Endodermal cell (in vitro differentiated cells): ENCODE data around the gene FCGBP. TPM values are rescaled to one million over a fixed set of nuclear protein-coding genes. Genes with fewer than 3 reads are reported as not detected.
"Not testable (repeated sequence)": the region's sequence is repeated elsewhere in the genome, so short reads cannot be mapped to it uniquely, and the experiment has no call there.

ENCODE experiments used
- DNase-seq: peaks from one replicate; pipeline ENCODE4 v3.0.0-alpha.2; 2017
- H3K27ac ChIP-seq: 2 replicates; pipeline ENCODE4 v1.5.1; 2013; ENCODE audit warnings: mild to moderate bottlenecking, low read depth, low read length, moderate library complexity
- H3K27me3 ChIP-seq: 2 replicates; pipeline ENCODE4 v1.6.1; 2013; ENCODE audit warnings: mild to moderate bottlenecking, low read length, moderate library complexity; ENCODE audit not compliant: insufficient read depth, control insufficient read depth, poor library complexity, severe bottlenecking
- H3K36me3 ChIP-seq: 2 replicates; pipeline ENCODE4 v1.7.0; 2013; ENCODE audit warnings: mild to moderate bottlenecking, low read length, moderate library complexity; ENCODE audit not compliant: control insufficient read depth, insufficient read depth
- H3K4me1 ChIP-seq: one replicate; pipeline ENCODE4 v1.7.0; 2013; ENCODE audit warnings: low read length; ENCODE audit not compliant: control insufficient read depth, insufficient read depth
- H3K4me3 ChIP-seq: 2 replicates; pipeline ENCODE4 v1.5.1; 2013; ENCODE audit warnings: mild to moderate bottlenecking, low read length, moderate library complexity
- H3K9ac ChIP-seq: 2 replicates; pipeline ENCODE4 v1.6.1; 2013; ENCODE audit warnings: mild to moderate bottlenecking, low read length, moderate library complexity; ENCODE audit not compliant: poor library complexity, severe bottlenecking; ENCODE audit errors: extremely low read depth
- H3K9me3 ChIP-seq: 2 replicates; pipeline ENCODE4 v1.6.1; 2013; ENCODE audit warnings: mild to moderate bottlenecking, low read length, moderate library complexity; ENCODE audit not compliant: control insufficient read depth
- H3K27ac Mint-ChIP-seq: 2 replicates; pipeline ENCODE4 v1.8.0; 2020; ENCODE audit warnings: mixed read lengths
- H3K27me3 Mint-ChIP-seq: 2 replicates; pipeline ENCODE4 v1.8.0; 2021; ENCODE audit warnings: mild to moderate bottlenecking, mixed read lengths; ENCODE audit not compliant: insufficient read depth
- H3K36me3 Mint-ChIP-seq: 2 replicates; pipeline ENCODE4 v1.8.0; 2020; ENCODE audit warnings: low read depth, mixed read lengths
- H3K4me1 Mint-ChIP-seq: 2 replicates; pipeline ENCODE4 v1.8.0; 2020; ENCODE audit warnings: mixed read lengths
- H3K4me3 Mint-ChIP-seq: 2 replicates; pipeline ENCODE4 v1.8.0; 2020; ENCODE audit warnings: mild to moderate bottlenecking, moderate library complexity, mixed read lengths
- H3K9me3 Mint-ChIP-seq: 2 replicates; pipeline ENCODE4 v1.8.0; 2020; ENCODE audit warnings: mild to moderate bottlenecking, mixed read lengths
- WGBS, 2 experiments: methylation state at CpG; one replicate each; pipeline versions ENCODE4 v1.1.5 to v1.1.7; 2013; ENCODE audit warnings: missing lambda C conversion rate in 2 of 2, mixed read lengths in 1 of 2; ENCODE audit not compliant: insufficient coverage in 1 of 2, insufficient read length in 1 of 2; 5-methylcytosine and 5-hydroxymethylcytosine counted together
- total RNA-seq, 2 donors: library from RNA; stranded (reverse); fragmentation: NEBNext Ultra II Directional in 1 of 2; extraction: Animal tissue kit (Norgen Biotek cat#: 25700) in 1 of 2; gene quantifications; 2 replicates in 1 of 2; 3 replicates in 1 of 2; pipeline ENCODE4 v1.2.1, GENCODE V29; 2021
- TF ChIP-seq, protein P1 (sequence below): fragments of 200-600 bp; sonication (generic); conservative IDR thresholded peaks from 2 replicates; pipeline ENCODE4 v1.5.0; 2021; ENCODE audit warnings: antibody characterized with exemption, mild to moderate bottlenecking

The FCGBP gene
- total RNA-seq, 2 donors from 2014 or later = 0.29 to 0.62 TPM

DNA sequence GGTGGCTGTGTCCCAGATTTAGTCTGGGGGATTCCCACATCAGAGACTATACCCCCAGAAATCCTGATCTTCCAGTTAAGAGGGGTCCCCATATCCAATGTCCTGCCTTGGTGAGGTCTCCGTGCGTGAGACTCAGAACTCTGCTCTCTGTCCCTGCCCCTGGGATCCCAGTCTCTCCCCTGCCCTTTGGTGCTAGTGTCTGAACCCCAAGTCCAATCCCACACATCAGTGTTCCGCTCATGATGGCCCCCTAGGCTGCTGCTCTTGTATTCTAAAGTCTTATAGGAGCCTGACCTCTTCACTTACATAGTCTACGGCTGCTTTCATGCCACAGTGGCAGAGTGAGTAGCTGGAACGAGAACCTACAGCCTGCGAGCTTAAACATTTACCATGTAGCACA lies 35.6 kb downstream of the FCGBP start:
- H3K36me3 Mint-ChIP-seq, H3K9me3 ChIP-seq, H3K4me1 Mint-ChIP-seq, DNase-seq, H3K4me1 ChIP-seq, H3K27ac ChIP-seq, H3K36me3 ChIP-seq, H3K9me3 Mint-ChIP-seq, H3K27ac Mint-ChIP-seq, H3K4me3 ChIP-seq, H3K9ac ChIP-seq, H3K4me3 Mint-ChIP-seq, H3K27me3 ChIP-seq, H3K27me3 Mint-ChIP-seq: not testable (repeated sequence)
- WGBS, 2 experiments = 0% methylated on average over 1 of the region's 6 CpGs; no CpG with 5 or more reads in 1 of the 2 experiments

DNA sequence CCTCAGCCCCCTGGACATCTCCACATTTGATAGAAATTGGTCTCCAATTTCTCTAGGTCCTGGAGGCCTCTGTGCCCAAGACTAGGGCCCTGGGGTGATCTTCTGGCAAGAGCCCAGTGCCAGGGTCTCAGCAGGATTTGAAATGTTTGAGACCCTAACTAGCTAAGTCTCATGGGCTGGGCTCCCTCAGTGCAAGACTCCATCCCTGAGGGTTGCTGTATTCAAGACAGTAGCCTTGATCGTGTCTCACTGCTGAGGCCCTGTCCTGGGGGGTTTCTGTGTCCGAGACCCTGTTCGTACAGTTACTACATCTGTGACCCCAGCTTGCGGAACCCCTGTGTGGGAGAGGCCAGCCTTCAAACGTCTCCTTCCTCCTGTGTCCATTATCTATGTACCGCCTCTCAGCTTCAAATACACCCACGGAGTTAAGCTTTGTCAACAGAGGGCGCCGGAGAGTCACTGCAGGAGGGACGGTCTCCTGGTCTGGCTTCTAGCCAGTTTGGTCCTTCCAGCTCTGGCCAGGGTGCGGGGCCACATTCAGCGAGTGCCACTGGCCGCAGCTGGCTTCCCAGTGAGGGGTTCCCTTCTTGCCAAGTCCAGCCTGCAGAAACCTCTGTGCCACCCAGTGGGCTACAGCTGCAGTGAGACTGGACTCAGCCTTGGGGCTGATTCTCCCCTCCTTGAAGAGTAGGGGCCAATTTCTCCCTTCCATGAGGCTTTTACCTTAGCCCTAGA lies 36.8 kb downstream of the FCGBP start:
- H3K4me1 ChIP-seq, H3K4me1 Mint-ChIP-seq, H3K9me3 Mint-ChIP-seq, H3K27me3 Mint-ChIP-seq, H3K36me3 Mint-ChIP-seq, H3K36me3 ChIP-seq, H3K9ac ChIP-seq, H3K27me3 ChIP-seq, H3K27ac Mint-ChIP-seq, H3K4me3 Mint-ChIP-seq, H3K4me3 ChIP-seq, H3K27ac ChIP-seq, H3K9me3 ChIP-seq: not testable (repeated sequence)
- TF ChIP-seq, protein P1, sequence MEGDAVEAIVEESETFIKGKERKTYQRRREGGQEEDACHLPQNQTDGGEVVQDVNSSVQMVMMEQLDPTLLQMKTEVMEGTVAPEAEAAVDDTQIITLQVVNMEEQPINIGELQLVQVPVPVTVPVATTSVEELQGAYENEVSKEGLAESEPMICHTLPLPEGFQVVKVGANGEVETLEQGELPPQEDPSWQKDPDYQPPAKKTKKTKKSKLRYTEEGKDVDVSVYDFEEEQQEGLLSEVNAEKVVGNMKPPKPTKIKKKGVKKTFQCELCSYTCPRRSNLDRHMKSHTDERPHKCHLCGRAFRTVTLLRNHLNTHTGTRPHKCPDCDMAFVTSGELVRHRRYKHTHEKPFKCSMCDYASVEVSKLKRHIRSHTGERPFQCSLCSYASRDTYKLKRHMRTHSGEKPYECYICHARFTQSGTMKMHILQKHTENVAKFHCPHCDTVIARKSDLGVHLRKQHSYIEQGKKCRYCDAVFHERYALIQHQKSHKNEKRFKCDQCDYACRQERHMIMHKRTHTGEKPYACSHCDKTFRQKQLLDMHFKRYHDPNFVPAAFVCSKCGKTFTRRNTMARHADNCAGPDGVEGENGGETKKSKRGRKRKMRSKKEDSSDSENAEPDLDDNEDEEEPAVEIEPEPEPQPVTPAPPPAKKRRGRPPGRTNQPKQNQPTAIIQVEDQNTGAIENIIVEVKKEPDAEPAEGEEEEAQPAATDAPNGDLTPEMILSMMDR = peak; percentile 79
- 30% methylated on average over 10 of the region's 13 CpGs; no CpG with 5 or more reads in 1 of the 2 experiments for WGBS, 2 experiments
- DNase-seq = peak; percentile 96

DNA sequence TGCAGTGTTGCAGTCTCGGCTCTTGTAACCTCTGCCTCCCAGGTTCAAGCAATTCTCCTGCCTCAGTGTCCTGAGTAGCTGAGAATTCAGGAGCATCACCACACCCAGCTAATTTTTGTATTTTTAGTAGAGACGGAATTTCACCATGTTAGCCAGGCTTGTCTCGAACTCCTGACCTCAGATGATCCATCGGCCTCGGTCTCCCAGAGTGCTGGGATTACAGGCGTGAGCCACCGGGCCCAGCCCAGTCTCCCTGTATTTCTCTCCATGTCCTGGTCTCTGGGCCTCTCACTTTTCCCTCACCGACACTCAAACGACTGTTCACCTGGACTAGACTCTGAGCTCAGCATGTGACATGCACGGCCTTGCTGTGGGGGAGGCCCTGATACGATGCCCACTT lies 39.3 kb downstream of the FCGBP start:
- H3K4me3 Mint-ChIP-seq, H3K9me3 Mint-ChIP-seq, H3K27ac Mint-ChIP-seq, H3K36me3 ChIP-seq, H3K27me3 ChIP-seq, H3K27ac ChIP-seq, H3K36me3 Mint-ChIP-seq, H3K4me3 ChIP-seq, H3K9ac ChIP-seq, H3K9me3 ChIP-seq, H3K4me1 Mint-ChIP-seq, DNase-seq, H3K4me1 ChIP-seq: not testable (repeated sequence)
- H3K27me3 Mint-ChIP-seq = peaks cover 12% of the 10 kb centered on the region
- WGBS, 2 experiments = 86 to 95% methylated on average over 4 to 7 of the region's 11 CpGs

DNA sequence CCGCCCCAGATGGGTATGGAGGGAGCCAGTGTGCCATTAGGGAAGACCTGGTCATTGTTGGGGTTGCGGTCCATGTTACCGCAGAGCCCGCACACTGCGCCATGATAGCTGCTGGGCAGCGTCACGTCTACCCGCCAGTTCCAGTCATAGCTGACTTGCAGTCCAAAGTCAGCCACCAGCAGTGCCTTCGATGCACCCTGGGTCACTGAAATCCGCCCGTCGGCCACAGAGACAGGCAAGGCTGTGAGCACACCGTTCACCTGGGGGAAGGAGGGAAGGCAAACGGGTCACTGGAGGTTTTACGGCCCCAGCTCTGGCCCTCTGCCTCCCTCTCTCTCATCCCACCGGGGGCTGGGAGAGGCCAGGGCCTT lies 40.2 kb downstream of the FCGBP start:
- H3K4me1 Mint-ChIP-seq, H3K9me3 Mint-ChIP-seq, H3K4me3 ChIP-seq, H3K36me3 ChIP-seq, H3K27ac ChIP-seq, H3K9me3 ChIP-seq, H3K27ac Mint-ChIP-seq, H3K36me3 Mint-ChIP-seq, H3K4me3 Mint-ChIP-seq, H3K27me3 ChIP-seq, H3K4me1 ChIP-seq, H3K9ac ChIP-seq: not testable (repeated sequence)
- DNase-seq = peak; percentile 26
- no CpG with 5 or more reads among the region's 16 CpGs for WGBS, 2 experiments
- H3K27me3 Mint-ChIP-seq = peaks cover 12% of the 10 kb centered on the region

DNA sequence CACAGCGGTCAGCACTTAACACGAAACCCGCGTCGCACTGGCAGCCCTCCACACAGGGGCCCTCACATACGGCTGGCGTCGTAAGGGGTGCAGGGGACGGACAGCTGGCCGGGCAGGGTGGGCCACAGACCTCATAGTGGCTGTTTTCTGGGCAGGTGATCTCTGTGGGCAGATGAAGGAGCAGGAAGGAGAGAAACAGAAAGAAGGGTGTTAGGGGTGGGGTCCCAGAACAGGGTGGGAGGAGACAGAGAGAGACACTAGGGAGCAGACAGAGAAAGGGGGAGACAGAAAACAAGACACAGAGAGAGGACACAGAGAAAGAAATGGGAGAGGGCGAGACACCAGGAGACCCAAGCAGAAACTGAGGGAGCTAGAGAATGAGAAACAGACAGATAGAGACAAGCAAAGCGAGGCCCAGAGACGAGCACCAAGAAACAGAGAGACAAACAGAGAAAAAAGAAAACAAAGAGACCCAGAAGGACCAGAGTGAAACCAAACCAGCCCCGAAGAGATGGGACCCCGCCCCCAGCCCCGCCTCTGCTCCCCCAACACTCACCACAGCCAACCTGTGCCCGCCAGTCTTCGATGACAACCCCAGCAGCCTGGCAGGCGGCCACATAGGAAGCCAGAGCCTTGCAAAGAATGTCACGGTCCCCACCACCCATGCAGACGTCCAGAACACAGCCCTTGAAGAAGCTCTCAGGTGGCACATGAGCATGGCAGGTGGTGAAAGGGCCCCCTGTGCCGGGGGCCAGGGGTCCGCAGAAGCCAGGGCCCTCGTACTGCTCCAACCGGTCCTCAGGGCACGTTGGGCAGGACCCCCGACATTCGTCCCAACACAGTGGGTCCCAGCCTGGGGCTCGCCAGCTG lies 40.8 kb downstream of the FCGBP start:
- H3K9me3 Mint-ChIP-seq, H3K4me3 ChIP-seq, H3K27me3 ChIP-seq, DNase-seq, H3K36me3 Mint-ChIP-seq, H3K27ac Mint-ChIP-seq, H3K9me3 ChIP-seq, H3K36me3 ChIP-seq, H3K27ac ChIP-seq, H3K9ac ChIP-seq, H3K4me1 Mint-ChIP-seq, H3K4me3 Mint-ChIP-seq, H3K4me1 ChIP-seq: not testable (repeated sequence)
- 86 to 95% methylated on average over 3 to 17 of the region's 29 CpGs for WGBS, 2 experiments
- H3K27me3 Mint-ChIP-seq = peaks cover 12% of the 10 kb centered on the region

DNA sequence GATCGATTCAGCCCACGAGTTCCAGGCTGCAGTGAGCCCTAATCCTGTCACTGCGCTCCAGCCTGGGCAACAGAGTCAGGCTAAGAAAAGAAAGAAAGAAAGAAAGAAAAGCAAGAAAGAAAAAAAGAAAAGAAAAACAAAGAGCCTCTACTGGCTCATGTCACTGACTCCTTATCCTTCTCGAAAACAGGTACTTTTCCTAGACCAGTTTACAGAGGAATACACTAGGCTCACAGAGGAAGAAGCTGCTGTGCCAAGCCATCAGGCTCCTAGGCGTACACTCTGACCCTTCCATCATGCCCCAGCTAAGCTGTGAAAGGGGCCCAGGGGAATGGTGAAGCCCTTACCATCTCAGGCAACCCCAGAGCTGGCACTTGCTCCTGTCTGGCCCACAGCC lies 41.9 kb downstream of the FCGBP start:
- not testable (repeated sequence) for H3K9me3 ChIP-seq, H3K9ac ChIP-seq, H3K4me1 ChIP-seq, H3K4me3 Mint-ChIP-seq, H3K27ac Mint-ChIP-seq, H3K4me3 ChIP-seq, H3K27ac ChIP-seq, H3K4me1 Mint-ChIP-seq, H3K27me3 ChIP-seq, H3K36me3 Mint-ChIP-seq, H3K9me3 Mint-ChIP-seq, H3K36me3 ChIP-seq, DNase-seq
- H3K27me3 Mint-ChIP-seq = peaks cover 12% of the 10 kb centered on the region
- 69 to 75% methylated on average over 4 to 5 of the region's 5 CpGs for WGBS, 2 experiments
